GM12864 (cell line): ENCODE results near the gene ARHGAP8.

Source experiments
- DNase-seq: peaks from one replicate; pipeline ENCODE4 v3.0.0-alpha.2; 2011; ENCODE audit warnings: low read depth
- H3K4me3 ChIP-seq: 2 replicates; pipeline ENCODE4 v1.5.1; 2011; ENCODE audit warnings: mild to moderate bottlenecking, low read depth, low read length, control low read depth
- CTCF ChIP-seq: IDR thresholded peaks from 2 replicates; pipeline ENCODE4 v1.5.1; 2011; ENCODE audit warnings: low read depth, mild to moderate bottlenecking, moderate library complexity, low read length, control low read depth, inconsistent platforms; ENCODE audit errors: missing control alignments

ARHGAP8 gene

GRCh38 chr22:44714703-44715350 is 37.5 kb upstream of the ARHGAP8 start:
- no peak overlapping the region for H3K4me3 ChIP-seq
- no peak for TF ChIP-seq CTCF
- DNase-seq, result no peak

GRCh38 chr22:44718418-44718817 is 34.0 kb upstream of the ARHGAP8 start:
- no peak for DNase-seq
- TF ChIP-seq CTCF, result no peak
- no peak overlapping the region for H3K4me3 ChIP-seq

- DNase-seq, result no peak
- TF ChIP-seq CTCF, result no peak
Measured at GRCh38 chr22:44719586-44720368, 32.6 kb upstream of the ARHGAP8 start.

GRCh38 chr22:44721213-44721612 is 31.2 kb upstream of the ARHGAP8 start:
- no peak overlapping the region for H3K4me3 ChIP-seq
- DNase-seq, result no peak
- TF ChIP-seq CTCF, result no peak

More at GRCh38 chr22:44719586-44720368, 32.6 kb upstream of the ARHGAP8 start:
- no peak overlapping the region for H3K4me3 ChIP-seq

- TF ChIP-seq CTCF, result no peak
- DNase-seq, result no peak
- H3K4me3 ChIP-seq, result no peak overlapping the region
Measured at GRCh38 chr22:44722611-44723010, 29.8 kb upstream of the ARHGAP8 start.

- H3K4me3 ChIP-seq, result no peak overlapping the region
- DNase-seq, result no peak
- TF ChIP-seq CTCF, result no peak
Measured at GRCh38 chr22:44723801-44724200, 28.6 kb upstream of the ARHGAP8 start.
